Neutrophil (primary cell): Measurements from ENCODE around the gene METTL1.

Source experiments
- H3K27ac ChIP-seq: fragments of 200-600 bp; sonication (generic); 2 replicates; pipeline ENCODE4 v1.5.1; 2016; ENCODE audit warnings: mild to moderate bottlenecking, moderate library complexity
- H3K27me3 ChIP-seq: fragments of 200-600 bp; sonication (generic); 2 replicates; pipeline ENCODE4 v1.6.0; 2016; ENCODE audit warnings: mild to moderate bottlenecking
- H3K36me3 ChIP-seq: fragments of 200-600 bp; sonication (generic); 2 replicates; pipeline ENCODE4 v1.5.1; 2017
- H3K4me1 ChIP-seq, 2 experiments: fragments of 200-600 bp in 1 of 2; sonication (generic) in 1 of 2; 1 replicate in 1 of 2; 2 replicates in 1 of 2; pipeline versions ENCODE4 v1.5.1 to v1.6.1; 2013 to 2016; ENCODE audit warnings: low read depth in 1 of 2, low read length in 1 of 2, mild to moderate bottlenecking in 1 of 2, moderate library complexity in 1 of 2; ENCODE audit not compliant: control insufficient read depth in 1 of 2, insufficient read depth in 1 of 2
- H3K4me3 ChIP-seq, 2 experiments: fragments of 200-600 bp in 1 of 2; sonication (generic) in 1 of 2; 1 replicate in 1 of 2; 2 replicates in 1 of 2; pipeline ENCODE4 v1.5.1; 2013 to 2016; ENCODE audit warnings: low read depth in 1 of 2, low read length in 1 of 2, mild to moderate bottlenecking in 1 of 2, moderate library complexity in 1 of 2
- H3K9me3 ChIP-seq: fragments of 200-600 bp; sonication (generic); 2 replicates; pipeline ENCODE4 v1.5.1; 2016
- CTCF ChIP-seq: fragments of 200-600 bp; sonication (generic); IDR thresholded peaks from 2 replicates; pipeline ENCODE4 v1.5.1; 2016; ENCODE audit warnings: antibody characterized with exemption

Gene METTL1

DNA sequence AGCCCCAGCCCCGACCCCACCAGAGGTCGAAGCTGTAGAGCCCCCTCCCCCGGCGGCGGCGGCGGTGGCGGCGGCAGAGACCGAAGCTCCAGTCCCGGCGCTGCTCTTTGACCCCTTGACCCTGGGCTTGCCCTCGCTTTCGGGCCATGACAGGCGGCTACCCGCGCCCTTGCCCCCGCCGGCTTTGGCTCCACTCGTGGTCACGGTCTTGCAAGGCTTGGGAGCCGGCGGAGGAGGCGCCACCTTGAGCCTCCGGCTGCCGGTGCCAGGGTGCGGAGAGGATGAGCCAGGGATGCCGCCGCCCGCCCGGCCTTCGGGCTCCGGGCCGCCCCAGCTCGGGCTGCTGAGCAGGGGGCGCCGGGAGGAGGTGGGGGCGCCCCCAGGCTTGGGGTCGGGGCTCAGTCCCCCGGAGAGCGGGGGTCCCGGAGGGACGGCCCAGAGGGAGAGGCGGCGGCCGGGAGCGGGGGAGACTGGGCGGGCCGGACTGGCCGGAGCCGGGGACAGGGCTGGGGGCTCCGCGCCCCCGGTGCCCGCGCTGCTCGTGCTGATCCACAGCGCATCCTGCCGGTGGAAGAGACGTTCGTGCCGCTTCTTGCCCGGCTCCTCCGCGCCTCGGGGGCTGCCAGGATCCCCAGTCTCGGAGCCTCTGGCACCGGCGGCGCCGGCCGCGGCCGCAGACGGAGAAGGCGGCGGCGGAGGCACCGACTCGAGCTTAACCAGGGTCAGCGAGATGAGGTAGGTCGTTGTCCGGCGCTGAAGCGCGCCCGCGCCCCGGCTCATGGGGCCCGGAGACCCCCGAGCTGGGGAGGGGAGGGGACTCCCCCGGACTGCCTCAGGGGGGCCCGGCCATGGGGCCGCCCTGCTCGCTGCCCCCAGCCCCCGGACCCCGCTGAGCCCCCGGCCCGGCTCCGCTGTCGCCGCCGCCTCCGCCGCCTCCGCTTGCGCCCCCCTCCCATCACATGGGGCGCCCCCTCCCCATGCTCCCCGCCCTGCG, 34.1 kb downstream of the METTL1 start:
- Histone ChIP-seq H3K4me3 (no peak overlapping the region), H3K27ac (no peak overlapping the region), H3K4me1 (peaks cover 38 to 39% of the 10 kb centered on the region in 2 experiments), H3K9me3 (no peaks in the 10 kb centered on the region), H3K36me3 (peaks cover 70% of the 10 kb centered on the region), H3K27me3 (no peaks in the 10 kb centered on the region)
- no peak for TF ChIP-seq CTCF

DNA sequence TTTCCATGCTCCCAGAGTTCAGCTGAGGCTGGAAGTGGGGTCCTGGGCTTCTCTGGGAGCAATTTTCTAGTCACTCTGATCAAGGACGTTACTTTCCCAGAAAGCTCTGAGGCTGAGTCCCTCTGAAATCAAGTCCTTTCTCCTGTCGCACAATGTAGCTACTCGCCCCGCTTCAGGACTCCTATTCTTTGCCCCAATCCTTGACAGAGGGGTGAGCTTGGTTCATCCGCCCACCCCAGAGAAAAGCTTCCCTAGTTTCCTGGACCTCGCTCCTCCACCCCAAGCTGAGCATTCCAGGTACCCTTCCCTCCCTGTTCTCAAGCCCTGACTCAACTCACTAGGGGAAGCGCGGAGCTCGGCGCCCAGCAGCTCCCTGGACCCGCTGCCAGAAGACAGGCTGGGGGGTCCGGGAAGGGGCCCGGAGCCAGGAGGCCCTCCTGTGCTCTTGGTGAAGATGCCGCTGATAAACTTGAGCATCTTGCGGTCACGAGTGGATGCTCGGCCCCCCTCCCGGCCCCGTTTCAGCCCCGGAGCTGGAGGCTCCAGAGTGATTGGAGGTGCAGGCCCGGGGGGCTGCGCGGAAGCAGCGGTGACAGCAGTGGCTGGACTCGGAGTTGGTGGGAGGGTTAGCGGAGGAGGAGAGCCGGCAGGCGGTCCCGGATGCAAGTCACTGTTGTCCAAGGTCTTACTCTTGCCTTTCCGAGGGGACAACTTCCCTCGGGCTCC, 35.0 kb downstream of the METTL1 start:
- no peak for TF ChIP-seq CTCF
- Histone ChIP-seq H3K4me3 (no peak overlapping the region), H3K27me3 (no peaks in the 10 kb centered on the region), H3K36me3 (peaks cover 79% of the 10 kb centered on the region), H3K4me1 (peaks cover 29 to 31% of the 10 kb centered on the region in 2 experiments), H3K9me3 (no peaks in the 10 kb centered on the region), H3K27ac (no peak overlapping the region)

GRCh38 chr12:57735952-57736740, 35.8 kb downstream of the METTL1 start:
- Histone ChIP-seq H3K9me3 (no peaks in the 10 kb centered on the region), H3K4me3 (no peak overlapping the region), H3K4me1 (peaks cover 23% of the 10 kb centered on the region in 2 experiments), H3K27me3 (no peaks in the 10 kb centered on the region), H3K36me3 (peaks cover 86% of the 10 kb centered on the region), H3K27ac (peak overlapping the region; percentile 9)
- no peak for TF ChIP-seq CTCF

DNA sequence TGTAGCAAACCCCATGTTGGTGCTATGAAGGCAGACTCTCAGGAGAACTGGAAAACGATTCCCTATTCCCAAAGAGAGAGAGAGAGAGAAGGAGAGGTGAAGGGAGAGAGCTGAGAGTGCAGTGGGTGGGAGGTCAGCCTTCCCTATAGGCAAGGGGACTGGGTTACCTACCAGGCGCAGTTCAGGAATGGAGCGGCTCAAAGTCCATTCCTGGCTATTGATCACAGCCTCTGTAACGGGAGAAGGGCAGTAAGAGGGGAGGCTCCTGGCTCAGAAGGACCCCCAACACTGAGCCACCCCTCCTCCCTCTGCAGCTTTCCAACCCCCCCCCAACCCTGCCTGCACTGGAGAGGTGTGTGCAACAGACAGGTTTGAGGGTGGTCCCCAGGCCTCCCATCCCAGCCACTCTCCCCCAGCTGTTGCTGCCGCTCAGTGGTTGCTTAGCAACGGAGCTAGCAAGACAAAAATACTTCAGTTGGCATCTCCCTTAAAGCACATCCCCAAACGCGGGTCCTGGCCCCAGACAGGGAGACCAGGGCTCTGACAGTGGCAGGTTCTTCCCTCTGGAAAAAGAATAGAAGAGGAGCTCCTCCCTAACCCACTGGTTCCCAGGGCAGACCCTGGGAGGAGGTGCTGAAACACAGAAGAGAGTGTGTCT, 36.6 kb downstream of the METTL1 start:
- H3K27me3 ChIP-seq: no peaks in the 10 kb centered on the region
- TF ChIP-seq CTCF: no peak
- peaks cover 95% of the 10 kb centered on the region for H3K36me3 ChIP-seq
- no peak overlapping the region for H3K4me3 ChIP-seq
- H3K4me1 ChIP-seq: peaks cover 15% of the 10 kb centered on the region in 2 experiments
- H3K9me3 ChIP-seq: no peaks in the 10 kb centered on the region
- H3K27ac ChIP-seq: peak overlapping the region; percentile 39

DNA sequence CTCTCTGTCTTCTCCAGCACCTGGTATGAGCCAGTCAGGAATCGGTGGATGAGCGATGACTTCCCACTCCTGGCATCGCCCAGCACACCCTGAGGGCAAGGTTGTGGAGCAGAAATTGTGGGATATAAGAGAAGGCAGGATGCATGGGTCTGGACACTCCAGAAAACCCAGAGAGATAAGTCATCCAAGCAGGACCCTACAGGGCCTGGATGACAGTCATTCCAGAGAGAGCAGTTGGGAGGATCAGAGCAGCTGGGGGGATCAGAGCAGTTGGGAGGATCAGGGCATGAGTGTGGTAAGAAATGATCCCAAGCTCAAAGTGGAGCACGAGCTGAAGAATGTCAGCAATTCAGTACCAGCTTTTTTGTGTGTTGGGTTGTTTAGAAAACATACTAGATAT, 37.3 kb downstream of the METTL1 start:
- Histone ChIP-seq H3K4me1 (peaks cover 7 to 8% of the 10 kb centered on the region in 2 experiments), H3K27ac (peak overlapping the region; percentile 39), H3K36me3 (peaks cover 96% of the 10 kb centered on the region), H3K27me3 (no peaks in the 10 kb centered on the region), H3K4me3 (no peak overlapping the region), H3K9me3 (no peaks in the 10 kb centered on the region)
- no peak for TF ChIP-seq CTCF
